ENCODE data around the gene TTLL9. TPM values are rescaled to one million over a fixed set of nuclear protein-coding genes. Genes with fewer than 3 reads are reported as not detected.

Gene TTLL9
- total RNA-seq, 1 donor from 2014 or later: not detected

DNA sequence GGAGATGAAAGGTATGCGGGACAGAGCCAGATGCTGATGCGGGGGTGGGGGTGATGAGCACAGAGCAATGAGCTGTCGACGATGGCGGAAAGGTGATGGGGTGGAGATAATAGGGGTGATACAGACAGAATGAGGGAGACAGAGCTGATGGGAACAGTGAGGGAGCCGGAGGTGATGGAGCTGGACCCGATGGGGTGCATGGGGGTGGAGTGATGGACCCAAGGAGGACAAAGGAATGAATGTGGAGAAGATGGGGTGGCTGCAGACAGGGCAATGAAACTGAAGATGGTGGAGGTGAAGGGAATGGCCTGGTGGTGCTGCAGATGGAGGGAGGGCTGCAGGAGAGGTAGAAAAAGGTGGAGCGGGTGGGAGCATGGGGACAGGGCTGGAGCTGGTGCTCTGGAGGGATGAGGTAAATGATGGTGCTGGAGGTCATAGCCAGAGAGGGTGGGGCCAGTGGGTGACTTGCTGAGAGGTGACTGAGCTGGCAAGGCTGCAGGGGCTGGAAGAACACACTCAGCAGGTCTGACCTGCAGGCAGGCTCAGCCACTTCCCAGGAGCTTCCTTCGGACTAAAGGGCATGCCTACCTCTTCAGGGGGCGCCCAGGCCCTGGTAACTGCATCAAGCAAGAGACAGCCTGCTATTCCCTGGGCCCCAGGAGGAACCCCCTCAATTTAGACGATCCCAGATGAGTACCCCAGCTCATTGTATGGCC, 19.0 kb upstream of the TTLL9 start:
- DNase-seq (ENCODE audit: low read depth): no peak
- Histone ChIP-seq H3K4me3 (ENCODE audit: low read depth, low read length) (no peak overlapping the region), H3K27me3 (ENCODE audit: control insufficient read depth, insufficient read depth, low read length) (peaks cover 52% of the 10 kb centered on the region), H3K36me3 (ENCODE audit: control insufficient read depth, insufficient read depth, low read length) (no peaks in the 10 kb centered on the region)
- TF ChIP-seq, protein P1, sequence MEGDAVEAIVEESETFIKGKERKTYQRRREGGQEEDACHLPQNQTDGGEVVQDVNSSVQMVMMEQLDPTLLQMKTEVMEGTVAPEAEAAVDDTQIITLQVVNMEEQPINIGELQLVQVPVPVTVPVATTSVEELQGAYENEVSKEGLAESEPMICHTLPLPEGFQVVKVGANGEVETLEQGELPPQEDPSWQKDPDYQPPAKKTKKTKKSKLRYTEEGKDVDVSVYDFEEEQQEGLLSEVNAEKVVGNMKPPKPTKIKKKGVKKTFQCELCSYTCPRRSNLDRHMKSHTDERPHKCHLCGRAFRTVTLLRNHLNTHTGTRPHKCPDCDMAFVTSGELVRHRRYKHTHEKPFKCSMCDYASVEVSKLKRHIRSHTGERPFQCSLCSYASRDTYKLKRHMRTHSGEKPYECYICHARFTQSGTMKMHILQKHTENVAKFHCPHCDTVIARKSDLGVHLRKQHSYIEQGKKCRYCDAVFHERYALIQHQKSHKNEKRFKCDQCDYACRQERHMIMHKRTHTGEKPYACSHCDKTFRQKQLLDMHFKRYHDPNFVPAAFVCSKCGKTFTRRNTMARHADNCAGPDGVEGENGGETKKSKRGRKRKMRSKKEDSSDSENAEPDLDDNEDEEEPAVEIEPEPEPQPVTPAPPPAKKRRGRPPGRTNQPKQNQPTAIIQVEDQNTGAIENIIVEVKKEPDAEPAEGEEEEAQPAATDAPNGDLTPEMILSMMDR (IDR thresholded peaks at IDR 0.05; ENCODE audit: insufficient read depth, low read length, poor library complexity, severe bottlenecking): no peak

DNA sequence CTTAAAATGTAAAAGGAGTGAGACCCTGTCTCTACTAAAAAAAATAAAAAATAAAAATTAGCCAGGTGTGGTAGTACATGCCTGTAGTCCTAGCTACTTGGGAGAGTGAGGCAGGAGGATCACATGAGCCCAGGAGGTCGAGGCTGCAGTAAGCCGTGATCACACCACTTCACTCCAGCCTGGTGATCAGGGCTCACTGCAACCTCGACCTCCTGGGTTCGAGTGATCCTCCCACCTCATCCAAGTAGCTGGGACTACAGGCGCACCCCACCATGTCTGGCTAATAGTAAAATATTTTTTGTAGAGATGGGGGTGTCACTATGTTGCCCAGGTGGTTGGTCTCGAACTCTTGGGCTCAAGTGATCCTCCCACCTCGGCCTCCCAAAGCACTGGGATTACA, 17.0 kb upstream of the TTLL9 start:
- TF ChIP-seq, protein P1 (IDR thresholded peaks at IDR 0.05; ENCODE audit: insufficient read depth, low read length, poor library complexity, severe bottlenecking): no peak
- no peaks in the 10 kb centered on the region for H3K36me3 ChIP-seq (ENCODE audit: control insufficient read depth, insufficient read depth, low read length)
- no peak overlapping the region for H3K4me3 ChIP-seq (ENCODE audit: low read depth, low read length)
- no peak for DNase-seq (ENCODE audit: low read depth)
- H3K27me3 ChIP-seq (ENCODE audit: control insufficient read depth, insufficient read depth, low read length): peaks cover 69% of the 10 kb centered on the region

DNA sequence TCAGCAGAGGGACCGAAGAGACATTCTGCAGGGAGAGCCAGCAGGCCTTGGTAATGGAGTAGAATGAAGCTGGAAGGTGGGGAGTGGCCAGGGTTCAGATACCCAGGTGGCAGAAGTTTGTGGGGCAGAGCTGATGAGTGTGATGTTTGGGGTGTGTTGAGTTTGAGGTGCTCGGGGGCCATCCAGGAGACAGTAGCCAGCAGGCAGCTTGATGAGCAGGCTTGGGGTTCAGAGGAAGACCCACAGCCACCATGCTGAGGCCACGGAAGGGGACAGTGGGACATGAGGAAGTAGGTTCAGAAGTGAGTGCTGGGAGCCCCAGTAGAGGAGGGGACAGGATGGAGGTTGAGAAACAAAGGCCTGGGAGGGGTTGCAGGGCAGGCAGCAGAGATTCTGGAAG, 13.9 kb upstream of the TTLL9 start:
- no peak for DNase-seq (ENCODE audit: low read depth)
- no peaks in the 10 kb centered on the region for H3K36me3 ChIP-seq (ENCODE audit: control insufficient read depth, insufficient read depth, low read length)
- H3K27me3 ChIP-seq (ENCODE audit: control insufficient read depth, insufficient read depth, low read length): peaks cover 64% of the 10 kb centered on the region
- TF ChIP-seq, protein P1 (IDR thresholded peaks at IDR 0.05; ENCODE audit: insufficient read depth, low read length, poor library complexity, severe bottlenecking): no peak
- H3K4me3 ChIP-seq (ENCODE audit: low read depth, low read length): no peak overlapping the region

- no peaks in the 10 kb centered on the region for H3K36me3 ChIP-seq (ENCODE audit: control insufficient read depth, insufficient read depth, low read length)
- no peak for DNase-seq (ENCODE audit: low read depth)
- H3K27me3 ChIP-seq (ENCODE audit: control insufficient read depth, insufficient read depth, low read length): peaks cover 71% of the 10 kb centered on the region
- no peak overlapping the region for H3K4me3 ChIP-seq (ENCODE audit: low read depth, low read length)
- TF ChIP-seq, protein P1 (IDR thresholded peaks at IDR 0.05; ENCODE audit: insufficient read depth, low read length, poor library complexity, severe bottlenecking): no peak
These were observed 12.3 kb upstream of the TTLL9 start for GRCh38 chr20:31857861-31858759.

DNA sequence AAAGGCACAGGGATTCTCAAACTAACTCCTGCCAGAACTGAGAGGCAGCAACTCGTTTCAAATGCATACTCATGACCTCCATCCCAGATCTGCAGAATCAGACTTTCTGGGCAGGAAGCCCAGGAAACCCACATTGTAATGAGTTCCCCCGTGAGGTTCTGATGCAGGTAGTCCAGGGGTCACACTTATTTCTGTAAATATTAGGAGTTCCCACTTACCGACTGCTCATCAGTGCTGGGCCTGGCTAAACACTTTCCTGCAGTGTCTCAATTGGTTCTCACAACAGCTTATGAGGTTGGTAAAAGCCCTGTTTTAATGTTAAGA, 11.7 kb upstream of the TTLL9 start:
- peaks cover 69% of the 10 kb centered on the region for H3K27me3 ChIP-seq (ENCODE audit: control insufficient read depth, insufficient read depth, low read length)
- TF ChIP-seq, protein P1 (IDR thresholded peaks at IDR 0.05; ENCODE audit: insufficient read depth, low read length, poor library complexity, severe bottlenecking): no peak
- DNase-seq (ENCODE audit: low read depth): no peak
- no peak overlapping the region for H3K4me3 ChIP-seq (ENCODE audit: low read depth, low read length)
- no peaks in the 10 kb centered on the region for H3K36me3 ChIP-seq (ENCODE audit: control insufficient read depth, insufficient read depth, low read length)
